Heart right ventricle (tissue), 16 donors: ENCODE results near the gene PLEKHH1. TPM values are rescaled to one million over a fixed set of nuclear protein-coding genes. Genes with fewer than 3 reads are reported as not detected.

ENCODE experiments used
- ATAC-seq, 8 donors: fragments of 200-7000 bp; cut with Tn5 transposase; one replicate each; pipeline ENCODE4 v1.9.1; 2020; ENCODE audit warnings: mild to moderate bottlenecking in 8 of 8, moderate library complexity in 8 of 8, moderate number of reproducible peaks in 1 of 8
- DNase-seq, 2 donors: peaks; one replicate each; pipeline ENCODE4 v3.0.0-alpha.2; 2020
- H3K27ac ChIP-seq, 10 donors: fragments of 200-600 bp; sonication (generic) in 2 of 10; one replicate each; pipeline versions ENCODE4 v1.5.0 to v1.8.0; 2020 to 2022; ENCODE audit warnings: mild to moderate bottlenecking in 3 of 10
- H3K27me3 ChIP-seq, 7 donors: fragments of 200-600 bp; one replicate each; pipeline ENCODE4 v1.8.0; 2021 to 2022; ENCODE audit warnings: mild to moderate bottlenecking in 2 of 7
- H3K36me3 ChIP-seq, 9 donors: fragments of 200-600 bp; sonication (generic) in 1 of 9; one replicate each; pipeline versions ENCODE4 v1.5.0 to v1.8.0; 2020 to 2022; ENCODE audit warnings: mild to moderate bottlenecking in 2 of 9
- H3K4me1 ChIP-seq, 9 donors: fragments of 200-600 bp; sonication (generic) in 1 of 9; one replicate each; pipeline versions ENCODE4 v1.5.0 to v1.8.0; 2020 to 2022; ENCODE audit warnings: mild to moderate bottlenecking in 4 of 9
- H3K4me3 ChIP-seq, 10 donors: fragments of 200-600 bp; sonication (generic) in 2 of 10; one replicate each; pipeline versions ENCODE4 v1.5.0 to v1.8.0; 2020 to 2022; ENCODE audit warnings: mild to moderate bottlenecking in 7 of 10, moderate library complexity in 2 of 10
- H3K9me3 ChIP-seq, 11 donors: fragments of 200-600 bp in 10 of 11; sonication (generic) in 2 of 11; one replicate each; pipeline versions ENCODE4 v1.5.0 to v1.8.0; 2013 to 2022; ENCODE audit warnings: mild to moderate bottlenecking in 2 of 11, control low read depth in 1 of 11, moderate library complexity in 1 of 11
- CTCF ChIP-seq, 9 donors: fragments of 200-600 bp; sonication (generic) in 2 of 9; IDR thresholded peaks; one replicate each; pipeline versions ENCODE4 v1.5.0 to v1.8.0; 2021 to 2022; ENCODE audit warnings: antibody characterized with exemption in 9 of 9, mild to moderate bottlenecking in 5 of 9, moderate library complexity in 1 of 9
- WGBS, 2 donors: extraction: QIAGEN DNeasy Blood & Tissue Kit; methylation state at CpG; one replicate each; pipeline ENCODE4 v1.1.7; 2013; ENCODE audit warnings: inconsistent platforms in 1 of 2; 5-methylcytosine and 5-hydroxymethylcytosine counted together
- intact Hi-C, 10 donors: fragments of 100-400 bp; cut with DNase I; formaldehyde crosslinking; loops; one replicate each; pipeline versions ENCODE4 v1.11.1 to v1.14.2; 2022
- polyA plus RNA-seq, 2 donors: library from polyadenylated mRNA; stranded (reverse); fragments of 200-250 nt; gene quantifications; one replicate each; pipeline ENCODE4 v1.2.3, GENCODE V29; 2013
- total RNA-seq, 10 donors: library from RNA; stranded (reverse); fragmentation: NEBNext Ultra II Directional in 3 of 10; extraction: Animal tissue kit (Norgen Biotek cat#: 25700) in 3 of 10; gene quantifications; one replicate each; pipeline versions ENCODE4 v1.2.1 to v1.2.4, GENCODE V29; 2021 to 2023
- donor health status: Arrhythmogenic right ventricular cardiomyopathy.
- donor health status: ischemic (EF 13 %, LVEDD 7.1; RV severe dilation, severe dysfunction).
- donor health status: healthy with polysubstance abuse.
- donor health status: DM: no; HTN: yes; CAD: no.
- donor health status: DM: no; HTN: no; CAD: no.
- donor health status: ischemic (EF 25% LVEDD 6.9; RV normal size, moderate dysfunction).
- donor health status: ischemic (EF 25% LVEDD 5.7; RV mildly dilated, moderate dysfunction).
- donor health status: healthy.
- donor health status: DM: yes; HTN: yes; CAD: no.
- donor health status: Ischemic cardiomyopathy.
- donor health status: ischemic (EF 35%, LVEDD 5.7; RV mildly dilated, moderate dysfunction).
- donor health status: nonischemic (EF 11% LVEDD 7.7; RV severe dilation, severe dysfunction).
- donor health status: DM: yes; HTN: yes; CAD: no.
- donor health status: PGD.
- donor health status: ischemic (EF 29% LVEDD 5.4; RV normal size, mild dysfunction).
- donor health status: nonischemic (EF 23%, LVEDD 6.1; RV moderate dilation, normal function).

The PLEKHH1 gene
- total and polyA plus RNA-seq, 12 donors: 1.7 to 14.8 (median 3.7) TPM

- peak overlapping the region in 2 of 10 donors; percentile 36 to 48 for H3K27ac ChIP-seq
- no peaks in the 10 kb centered on the region for H3K9me3 ChIP-seq
- peak in 7 of 8 donors; percentile 61 to 97 (median 94) for ATAC-seq
- DNase-seq: no peak
- TF ChIP-seq CTCF (IDR thresholded peaks at IDR 0.05): no peak
- 38 to 41% methylated on average over 3 of the region's 3 CpGs for WGBS, 2 donors
- H3K4me1 ChIP-seq: peaks cover 0 to 11% (median 0%) of the 10 kb centered on the region in 9 donors
- no peaks in the 10 kb centered on the region for H3K36me3 ChIP-seq
- intact Hi-C loops: no loop called here
- no peaks in the 10 kb centered on the region for H3K27me3 ChIP-seq
- no peak overlapping the region for H3K4me3 ChIP-seq
These were observed 103.3 kb downstream of the PLEKHH1 start for GRCh38 chr14:67636361-67636919.

GRCh38 chr14:67638642-67639041, 105.6 kb downstream of the PLEKHH1 start:
- Histone ChIP-seq H3K27me3 (no peaks in the 10 kb centered on the region), H3K9me3 (no peaks in the 10 kb centered on the region), H3K36me3 (no peaks in the 10 kb centered on the region), H3K27ac (no peak overlapping the region), H3K4me3 (no peak overlapping the region), H3K4me1 (peaks cover 0 to 11% (median 0%) of the 10 kb centered on the region in 9 donors)
- ATAC-seq: no peak
- TF ChIP-seq CTCF (IDR thresholded peaks at IDR 0.05): no peak
- WGBS, 2 donors: 88 to 91% methylated on average over 3 of the region's 3 CpGs
- intact Hi-C loops: no loop called here
- no peak for DNase-seq

Other genes with a start within 250 kb of the PLEKHH1 start
- gene ATP6V1D, start 173.5 kb upstream of the PLEKHH1 start, total RNA-seq: 100 to 1,000 TPM; 118 to 193 (median 175) TPM
- 100 to 1,000 TPM in 1 of 2 donors, 10 to 100 TPM in 1; 64.3 to 117 TPM for gene ATP6V1D, start 173.5 kb upstream of the PLEKHH1 start, polyA plus RNA-seq
- 100 to 1,000 TPM in 2 of 10 donors, 10 to 100 TPM in 8; 82.3 to 118 (median 94.3) TPM for gene EIF2S1, start 173.0 kb upstream of the PLEKHH1 start, total RNA-seq
- 100 to 1,000 TPM in 1 of 2 donors, 10 to 100 TPM in 1; 18.7 to 110 TPM for gene EIF2S1, start 173.0 kb upstream of the PLEKHH1 start, polyA plus RNA-seq
- 1 to 10 TPM in 1 of 10 donors, under 1 TPM in 4, not detected in 5; 0.36 to 1.1 (median 0.74) TPM for gene PLEK2, start 121.1 kb upstream of the PLEKHH1 start, total RNA-seq
- under 1 TPM; 0.51 to 0.61 TPM for gene PLEK2, start 121.1 kb upstream of the PLEKHH1 start, polyA plus RNA-seq
- 1 to 10 TPM in 9 of 10 donors, under 1 TPM in 1; 1.00 to 5.9 (median 1.7) TPM for gene TMEM229B, start 44.6 kb upstream of the PLEKHH1 start, total RNA-seq
- gene TMEM229B, start 44.6 kb upstream of the PLEKHH1 start, polyA plus RNA-seq: under 1 TPM; 0.51 to 0.68 TPM
- gene PIGH, start 67.0 kb downstream of the PLEKHH1 start, total RNA-seq: 10 to 100 TPM in 6 of 10 donors, 1 to 10 TPM in 4; 9.0 to 16.8 (median 10.2) TPM
- 10 to 100 TPM; 18.1 to 23.3 TPM for gene PIGH, start 67.0 kb downstream of the PLEKHH1 start, polyA plus RNA-seq
- gene ARG2, start 86.6 kb downstream of the PLEKHH1 start, total RNA-seq: 10 to 100 TPM in 1 of 10 donors, 1 to 10 TPM in 7, under 1 TPM in 2; 0.69 to 11.6 (median 1.5) TPM
- gene ARG2, start 86.6 kb downstream of the PLEKHH1 start, polyA plus RNA-seq: 10 to 100 TPM in 1 of 2 donors, under 1 TPM in 1; 0.22 to 42.4 TPM
- gene VTI1B, start 141.3 kb downstream of the PLEKHH1 start, total RNA-seq: 100 to 1,000 TPM; 110 to 153 (median 125) TPM
- 10 to 100 TPM; 64.7 to 88.2 TPM for gene VTI1B, start 141.3 kb downstream of the PLEKHH1 start, polyA plus RNA-seq
- gene RDH11, start 162.5 kb downstream of the PLEKHH1 start, total RNA-seq: 10 to 100 TPM in 9 of 10 donors, 1 to 10 TPM in 1; 9.6 to 19.8 (median 14.7) TPM
- 10 to 100 TPM; 19.2 to 22.3 TPM for gene RDH11, start 162.5 kb downstream of the PLEKHH1 start, polyA plus RNA-seq
- gene RDH12, start 168.6 kb downstream of the PLEKHH1 start, total RNA-seq: under 1 TPM in 1 of 10 donors, not detected in 9; 0.14 TPM
- gene RDH12, start 168.6 kb downstream of the PLEKHH1 start, polyA plus RNA-seq: not detected